H1 (cell line): ENCODE data around the gene PRODH2. TPM values are rescaled to one million over a fixed set of nuclear protein-coding genes. Genes with fewer than 3 reads are reported as not detected.

ENCODE experiments used
- BACH1 ChIP-seq: IDR thresholded peaks from 2 replicates; pipeline ENCODE4 v1.6.1; 2012; ENCODE audit warnings: low read length, improper control_type of control experiment
- CHD1 ChIP-seq: IDR thresholded peaks from 2 replicates; pipeline ENCODE4 v1.6.1; 2012; ENCODE audit warnings: low read depth, low read length, improper control_type of control experiment
- CHD7 ChIP-seq: fragments of 300-600 bp; sonication (generic); IDR thresholded peaks from 2 replicates; pipeline ENCODE4 v1.7.1; 2012; ENCODE audit warnings: low read length, moderate library complexity, mild to moderate bottlenecking, inconsistent platforms; ENCODE audit not compliant: insufficient replicate concordance
- EGR1 ChIP-seq: IDR thresholded peaks from 2 replicates; pipeline ENCODE4 v1.6.1; 2011; ENCODE audit warnings: low read depth, low read length, borderline replicate concordance
- POU5F1 ChIP-seq: IDR thresholded peaks from 2 replicates; pipeline ENCODE4 v1.6.1; 2011; ENCODE audit warnings: low read depth, mild to moderate bottlenecking, low read length, moderate library complexity
- SAP30 ChIP-seq: fragments of 300-600 bp; sonication (generic); IDR thresholded peaks from 2 replicates; pipeline ENCODE4 v1.7.1; 2012; ENCODE audit warnings: low read length, moderate library complexity, mild to moderate bottlenecking, inconsistent platforms; ENCODE audit not compliant: insufficient read depth, insufficient replicate concordance
- SIN3A ChIP-seq, 2 experiments: IDR thresholded peaks in 1 of 2; conservative IDR thresholded peaks in 1 of 2; 2 replicates each; pipeline ENCODE4 v1.6.1; 2011 to 2012; ENCODE audit warnings: low read length in 2 of 2, improper control_type of control experiment in 1 of 2, low read depth in 1 of 2, mild to moderate bottlenecking in 1 of 2
- SP1 ChIP-seq: IDR thresholded peaks from 2 replicates; pipeline ENCODE4 v1.6.1; 2011; ENCODE audit warnings: low read depth, low read length
- SP4 ChIP-seq: IDR thresholded peaks from 2 replicates; pipeline ENCODE4 v1.6.1; 2012; ENCODE audit warnings: low read length, inconsistent platforms
- polyA plus RNA-seq, 7 experiments: library from polyadenylated mRNA; depleted of rRNA in 3 of 7; stranded (reverse) in 5 of 7; unstranded in 2 of 7; fragments of >200 nt in 5 of 7; fragments of 200-250 nt in 2 of 7; gene quantifications; 1 replicate in 5 of 7; 2 replicates in 1 of 7; 4 replicates in 1 of 7; pipeline versions ENCODE4 v1.2.1 to v1.2.3, GENCODE V29; 2011 to 2013; ENCODE audit warnings: missing spikeins in 2 of 7, mixed read lengths in 2 of 7
- total RNA-seq: library from RNA; stranded (reverse); fragmentation: NEBNext Ultra II Directional; extraction: Animal tissue kit (Norgen Biotek cat#: 25700); gene quantifications from 2 replicates; pipeline ENCODE4 v1.2.1, GENCODE V29; 2021

The PRODH2 gene
- total and polyA plus RNA-seq, 2 of the 8 experiments (the other 6 are each of a cell fraction or from before 2014, with no cell fraction given): not detected

- no peak for TF ChIP-seq EGR1
- no peak for TF ChIP-seq SP4
- no peak for TF ChIP-seq SIN3A (conservative IDR thresholded peaks at IDR 0.05 in 1 of 2, IDR thresholded peaks at IDR 0.05 in 1 of 2; ENCODE audit: low read depth in 1 of 2, low read length in 2 of 2)
- TF ChIP-seq SP1: no peak
- no peak for TF ChIP-seq POU5F1
- TF ChIP-seq BACH1: no peak
- no peak for TF ChIP-seq CHD7
- no peak for TF ChIP-seq SAP30
- no peak for TF ChIP-seq CHD1
These were observed 22.4 kb downstream of the PRODH2 start (continued) for GRCh38 chr19:35789978-35790944.
